HG03039 (cell line): ENCODE data around the gene NEURL2.
A peak's percentile ranks its signal among the peaks of the same experiment; 100 is the strongest.

Source experiments
- ATAC-seq: cut with Tn5 transposase; IDR thresholded peaks from one replicate; pipeline ENCODE4 v1.9.1; 2021; ENCODE audit warnings: mild to moderate bottlenecking, moderate library complexity; ENCODE audit not compliant: unreplicated experiment

Gene NEURL2

GRCh38 chr20:45920462-45921336 lies 29.7 kb upstream of the NEURL2 start:
- no peak for ATAC-seq

- ATAC-seq, result no peak
These were observed 28.8 kb upstream of the NEURL2 start for GRCh38 chr20:45919542-45920399.

GRCh38 chr20:45918779-45919537 lies 27.9 kb upstream of the NEURL2 start:
- no peak for ATAC-seq

GRCh38 chr20:45918182-45918737 lies 27.3 kb upstream of the NEURL2 start:
- ATAC-seq, result no peak

GRCh38 chr20:45917790-45918141 lies 26.8 kb upstream of the NEURL2 start:
- no peak for ATAC-seq

- no peak for ATAC-seq
These were observed 22.1 kb upstream of the NEURL2 start for GRCh38 chr20:45913116-45913515.

GRCh38 chr20:45912344-45912682 lies 21.3 kb upstream of the NEURL2 start:
- no peak for ATAC-seq

GRCh38 chr20:45911486-45912343 lies 20.7 kb upstream of the NEURL2 start, which contains the start of gene PLTP:
PLTP (minus strand) TSS chr20:45912155; CDS start chr20:45911452, 703 bp downstream.
- ATAC-seq, result no peak

GRCh38 chr20:45910670-45911485 lies 19.9 kb upstream of the NEURL2 start:
- peak; percentile 87 for ATAC-seq

GRCh38 chr20:45909817-45910669 lies 19.0 kb upstream of the NEURL2 start:
- ATAC-seq, result no peak

GRCh38 chr20:45909336-45909808 lies 18.4 kb upstream of the NEURL2 start:
- no peak for ATAC-seq

GRCh38 chr20:45908084-45908483 lies 17.1 kb upstream of the NEURL2 start:
- ATAC-seq, result no peak

GRCh38 chr20:45907219-45907948 lies 16.4 kb upstream of the NEURL2 start:
- ATAC-seq, result no peak

- ATAC-seq, result no peak
These were observed 14.6 kb upstream of the NEURL2 start for GRCh38 chr20:45905505-45906079.

- ATAC-seq, result no peak
These were observed 13.8 kb upstream of the NEURL2 start for GRCh38 chr20:45904583-45905504.

GRCh38 chr20:45902199-45902701 lies 11.2 kb upstream of the NEURL2 start:
- ATAC-seq, result no peak
